AG10803 (cell line): ENCODE measurements around the gene LSM5.

ENCODE experiments used
- DNase-seq: peaks from one replicate; pipeline ENCODE4 v3.0.0; 2010; ENCODE audit warnings: low read depth
- H3K4me3 ChIP-seq: 2 replicates; pipeline ENCODE4 v1.5.1; 2011; ENCODE audit warnings: mild to moderate bottlenecking, low read length, control low read depth
- TF ChIP-seq, protein P1 (sequence below): conservative IDR thresholded peaks from 2 replicates; pipeline ENCODE4 v1.5.1; 2011; ENCODE audit warnings: mild to moderate bottlenecking, low read length, control low read depth, inconsistent platforms

LSM5 gene

GRCh38 chr7:32461484-32461883, 28.7 kb downstream of the LSM5 start:
- TF ChIP-seq, protein P1, sequence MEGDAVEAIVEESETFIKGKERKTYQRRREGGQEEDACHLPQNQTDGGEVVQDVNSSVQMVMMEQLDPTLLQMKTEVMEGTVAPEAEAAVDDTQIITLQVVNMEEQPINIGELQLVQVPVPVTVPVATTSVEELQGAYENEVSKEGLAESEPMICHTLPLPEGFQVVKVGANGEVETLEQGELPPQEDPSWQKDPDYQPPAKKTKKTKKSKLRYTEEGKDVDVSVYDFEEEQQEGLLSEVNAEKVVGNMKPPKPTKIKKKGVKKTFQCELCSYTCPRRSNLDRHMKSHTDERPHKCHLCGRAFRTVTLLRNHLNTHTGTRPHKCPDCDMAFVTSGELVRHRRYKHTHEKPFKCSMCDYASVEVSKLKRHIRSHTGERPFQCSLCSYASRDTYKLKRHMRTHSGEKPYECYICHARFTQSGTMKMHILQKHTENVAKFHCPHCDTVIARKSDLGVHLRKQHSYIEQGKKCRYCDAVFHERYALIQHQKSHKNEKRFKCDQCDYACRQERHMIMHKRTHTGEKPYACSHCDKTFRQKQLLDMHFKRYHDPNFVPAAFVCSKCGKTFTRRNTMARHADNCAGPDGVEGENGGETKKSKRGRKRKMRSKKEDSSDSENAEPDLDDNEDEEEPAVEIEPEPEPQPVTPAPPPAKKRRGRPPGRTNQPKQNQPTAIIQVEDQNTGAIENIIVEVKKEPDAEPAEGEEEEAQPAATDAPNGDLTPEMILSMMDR = no peak
- no peak for DNase-seq
- H3K4me3 ChIP-seq = no peak overlapping the region

DNA sequence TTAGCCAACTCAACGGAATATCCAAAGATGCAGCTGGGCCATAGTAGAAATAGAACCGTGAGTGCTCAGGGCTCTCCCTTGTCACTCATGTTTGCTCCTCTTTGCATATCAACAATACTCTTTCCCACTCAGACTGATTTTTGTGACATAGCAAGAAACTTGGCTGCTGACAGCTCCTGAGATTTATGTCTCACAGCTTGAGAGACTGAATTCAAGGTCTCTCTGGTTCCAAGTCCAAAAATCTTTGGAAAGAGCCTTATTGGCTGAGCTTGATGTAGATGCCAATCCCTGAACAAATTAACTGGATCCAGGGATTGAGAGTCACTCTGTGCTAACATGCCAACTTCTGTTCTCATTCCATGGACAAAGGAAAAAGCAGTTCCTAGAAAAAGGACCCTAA, 30.4 kb downstream of the LSM5 start:
- TF ChIP-seq, protein P1 = no peak
- H3K4me3 ChIP-seq = no peak overlapping the region
- no peak for DNase-seq

- TF ChIP-seq, protein P1 = no peak
- H3K4me3 ChIP-seq = no peak overlapping the region
- no peak for DNase-seq
Measured at GRCh38 chr7:32458025-32458424, 32.2 kb downstream of the LSM5 start.

DNA sequence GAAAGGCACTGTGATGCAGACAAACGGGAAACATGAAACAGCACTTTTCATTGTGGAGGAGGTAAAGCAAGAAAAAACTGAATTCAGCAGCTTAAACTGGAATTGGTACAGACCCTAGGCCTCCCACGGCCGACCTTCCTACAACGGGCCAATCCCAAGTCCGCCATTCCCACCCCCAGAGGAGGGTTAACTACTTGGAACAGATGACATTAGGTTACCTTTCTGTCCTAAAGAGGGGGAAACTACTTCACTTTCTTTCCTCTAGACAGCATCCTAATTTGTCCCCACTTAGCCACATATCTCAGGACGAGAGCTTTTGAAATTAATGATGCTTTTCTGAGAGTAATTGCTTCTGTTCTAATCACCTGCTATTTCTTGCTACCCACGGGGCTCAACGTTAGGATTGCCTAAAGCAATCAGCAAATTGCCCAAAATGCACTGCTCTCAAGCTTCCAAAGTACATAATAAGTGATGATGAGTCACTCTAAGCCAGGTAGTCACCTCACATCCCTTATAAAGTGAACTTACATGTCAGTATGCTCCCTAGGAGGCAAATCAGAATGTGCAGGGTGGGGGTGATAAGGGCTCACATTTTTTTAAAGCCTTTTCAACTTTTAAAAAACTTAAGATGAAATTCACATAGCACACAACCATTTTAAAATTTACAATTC, 36.7 kb downstream of the LSM5 start:
- TF ChIP-seq, protein P1 = no peak
- no peak overlapping the region for H3K4me3 ChIP-seq
- no peak for DNase-seq

- no peak for DNase-seq
- TF ChIP-seq, protein P1 = no peak
- H3K4me3 ChIP-seq = no peak overlapping the region
Measured at GRCh38 chr7:32447218-32447617, 43.0 kb downstream of the LSM5 start.

DNA sequence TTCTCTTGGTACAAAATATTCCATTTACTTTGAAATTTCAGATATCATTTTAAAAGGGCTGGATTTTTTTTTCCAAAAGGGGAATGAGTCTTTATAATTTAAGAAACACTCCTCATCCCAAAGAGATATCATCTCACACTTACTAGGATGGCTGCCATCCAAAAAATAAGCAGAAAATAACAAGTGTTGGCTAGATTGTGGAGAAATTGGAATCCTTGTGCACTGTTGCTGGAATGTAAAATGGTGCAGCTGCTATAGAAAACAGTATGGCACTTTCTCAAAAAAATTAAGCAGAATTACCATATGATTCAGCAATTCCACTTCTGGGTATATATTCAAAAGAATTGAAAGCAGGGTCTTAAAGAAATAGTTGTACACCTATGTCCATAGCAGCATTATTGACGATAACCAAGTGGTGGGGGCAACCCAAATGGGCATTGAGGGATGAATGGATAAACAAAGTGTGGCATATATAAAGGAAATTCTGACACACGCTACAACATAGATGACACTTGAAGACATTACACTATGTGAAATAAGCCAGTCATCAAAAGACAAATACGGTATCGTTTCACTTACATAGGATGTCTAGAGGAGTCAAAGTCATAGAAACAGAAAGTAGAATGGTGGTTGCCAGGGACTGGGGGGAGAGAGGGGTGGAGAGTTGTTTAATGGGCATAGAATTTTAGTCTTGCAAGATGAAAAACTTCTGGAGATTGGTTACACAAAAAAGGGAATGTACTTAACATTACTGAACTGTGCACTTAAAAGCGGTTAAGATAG, 53.8 kb downstream of the LSM5 start:
- no peak overlapping the region for H3K4me3 ChIP-seq
- TF ChIP-seq, protein P1 = no peak
- DNase-seq = no peak
